GM23338 (cell line): ENCODE results near the gene RPS8. TPM values are rescaled to one million over a fixed set of nuclear protein-coding genes. Genes with fewer than 3 reads are reported as not detected.

ENCODE experiments used
- ATAC-seq: fragments of 200-7000 bp; cut with Tn5 transposase; 3 replicates; pipeline ENCODE4 v1.9.1; 2020
- DNase-seq: peaks from one replicate; pipeline ENCODE4 v3.0.0-alpha.2; 2015; ENCODE audit warnings: low spot score
- H2AFZ ChIP-seq: fragments of 200-600 bp; sonication (generic); 2 replicates; pipeline ENCODE4 v1.8.0; 2016; ENCODE audit warnings: antibody characterized with exemption, mild to moderate bottlenecking, moderate library complexity
- H3F3A ChIP-seq: fragments of 200-600 bp; sonication (generic); replicated peaks from 2 replicates; pipeline ENCODE4 v1.8.0; 2017; ENCODE audit warnings: antibody characterized with exemption, mixed run types, low read depth
- H3K27ac ChIP-seq: fragments of 200-600 bp; sonication (generic); 2 replicates; pipeline ENCODE4 v1.6.1; 2016; ENCODE audit warnings: low read depth
- H3K27me3 ChIP-seq: fragments of 200-600 bp; sonication (generic); 2 replicates; pipeline ENCODE4 v1.8.0; 2016; ENCODE audit warnings: mild to moderate bottlenecking, mixed run types, moderate library complexity; ENCODE audit not compliant: insufficient read depth
- H3K36me3 ChIP-seq: fragments of 200-600 bp; sonication (generic); 2 replicates; pipeline ENCODE4 v1.8.0; 2016; ENCODE audit warnings: mild to moderate bottlenecking; ENCODE audit not compliant: insufficient read depth
- H3K4me1 ChIP-seq: fragments of 200-600 bp; sonication (generic); 2 replicates; pipeline ENCODE4 v1.8.0; 2016; ENCODE audit warnings: mild to moderate bottlenecking, moderate library complexity; ENCODE audit not compliant: insufficient read depth
- H3K4me2 ChIP-seq: fragments of 200-600 bp; sonication (generic); 2 replicates; pipeline ENCODE4 v1.7.1; 2017; ENCODE audit warnings: mixed run types
- H3K4me3 ChIP-seq: fragments of 200-600 bp; sonication (generic); 2 replicates; pipeline ENCODE4 v1.6.1; 2016; ENCODE audit warnings: mixed run types
- H3K79me2 ChIP-seq: fragments of 200-600 bp; sonication (generic); replicated peaks from 2 replicates; pipeline ENCODE4 v1.8.0; 2017; ENCODE audit warnings: mild to moderate bottlenecking; ENCODE audit not compliant: insufficient read depth
- H3K9me2 ChIP-seq: fragments of 200-600 bp; sonication (generic); 2 replicates; pipeline ENCODE4 v1.8.0; 2017; ENCODE audit not compliant: insufficient read depth
- H4K20me1 ChIP-seq: fragments of 200-600 bp; sonication (generic); replicated peaks from 2 replicates; pipeline ENCODE4 v1.8.0; 2017; ENCODE audit warnings: mild to moderate bottlenecking; ENCODE audit not compliant: insufficient read depth
- H3K27ac Mint-ChIP-seq: 2 replicates; pipeline ENCODE4 v1.8.0; 2020; ENCODE audit warnings: inconsistent platforms, mild to moderate bottlenecking, moderate library complexity, mixed read lengths
- H3K27me3 Mint-ChIP-seq: 3 replicates; pipeline ENCODE4 v1.8.0; 2022; ENCODE audit warnings: low read depth, mild to moderate bottlenecking, moderate library complexity, mixed read lengths, inconsistent platforms; ENCODE audit not compliant: insufficient read depth, poor library complexity
- H3K36me3 Mint-ChIP-seq: 3 replicates; pipeline ENCODE4 v1.8.0; 2021; ENCODE audit warnings: low read depth, mild to moderate bottlenecking, inconsistent platforms, moderate library complexity, mixed read lengths
- H3K4me1 Mint-ChIP-seq: 3 replicates; pipeline ENCODE4 v1.8.0; 2020; ENCODE audit warnings: mild to moderate bottlenecking, inconsistent platforms, mixed read lengths
- H3K4me3 Mint-ChIP-seq: 3 replicates; pipeline ENCODE4 v1.8.0; 2021; ENCODE audit warnings: moderate library complexity, mild to moderate bottlenecking, inconsistent platforms, mixed read lengths
- H3K9me3 Mint-ChIP-seq: 3 replicates; pipeline ENCODE4 v1.8.0; 2020; ENCODE audit warnings: moderate library complexity, mild to moderate bottlenecking, inconsistent platforms, mixed read lengths
- CREB1 ChIP-seq: fragments of 250-450 bp; sonication (Bioruptor Pico); IDR thresholded peaks from 2 replicates; pipeline ENCODE4 v1.5.0; 2020; ENCODE audit warnings: low read depth, mild to moderate bottlenecking, moderate library complexity
- EZH2 ChIP-seq: fragments of 200-600 bp; sonication (generic); IDR thresholded peaks from one replicate; pipeline ENCODE4 v1.8.0; 2017; ENCODE audit warnings: antibody characterized with exemption, mild to moderate bottlenecking, low read depth; ENCODE audit not compliant: unreplicated experiment
- EZH2phosphoT487 ChIP-seq: fragments of 200-600 bp; sonication (generic); IDR thresholded peaks from one replicate; pipeline ENCODE4 v1.8.1; 2018; ENCODE audit warnings: antibody characterized with exemption; ENCODE audit not compliant: unreplicated experiment
- JUNB ChIP-seq: IDR thresholded peaks from one replicate; pipeline ENCODE4 v1.6.1; 2016; ENCODE audit warnings: antibody characterized with exemption; ENCODE audit not compliant: unreplicated experiment
- NANOG ChIP-seq: IDR thresholded peaks from 2 replicates; pipeline ENCODE4 v1.6.1; 2016; ENCODE audit warnings: antibody characterized with exemption, borderline replicate concordance
- POLR2AphosphoS5 ChIP-seq: IDR thresholded peaks from 2 replicates; pipeline ENCODE4 v1.6.1; 2016; ENCODE audit warnings: antibody characterized with exemption, low read depth
- STAT1 ChIP-seq: IDR thresholded peaks from one replicate; pipeline ENCODE4 v1.6.1; 2016; ENCODE audit warnings: antibody characterized with exemption; ENCODE audit not compliant: unreplicated experiment
- ZNF114 ChIP-seq: fragments of 250-450 bp; sonication (Bioruptor Pico); IDR thresholded peaks from 2 replicates; pipeline ENCODE4 v1.5.0; 2020; ENCODE audit warnings: mild to moderate bottlenecking, moderate library complexity
- polyA plus RNA-seq: library from polyadenylated mRNA; unstranded; fragments of >200 nt; fragmentation: Nextera tagmentation; extraction: Ambion mirVana; gene quantifications from 2 replicates; pipeline ENCODE4 v1.2.1, GENCODE V29; 2016
- total RNA-seq: library from RNA; depleted of rRNA; stranded (reverse); fragments of >200 nt; shearing (Covaris generic); gene quantifications from 2 replicates; pipeline ENCODE4 v1.2.3, GENCODE V29; 2014
- TF ChIP-seq, protein P1 (sequence below), 2 experiments: fragments of 200-600 bp in 1 of 2; sonication (generic) in 1 of 2; conservative IDR thresholded peaks; 2 replicates each; pipeline versions ENCODE4 v1.5.1 to v1.6.1; 2016 to 2017; ENCODE audit warnings: antibody characterized with exemption in 2 of 2, low read depth in 2 of 2, mild to moderate bottlenecking in 2 of 2, moderate library complexity in 1 of 2
- TF ChIP-seq, protein P2 (sequence below): IDR thresholded peaks from 2 replicates; pipeline ENCODE4 v1.6.1; 2016; ENCODE audit warnings: antibody characterized with exemption
- TF ChIP-seq, protein P3 (sequence below): IDR thresholded peaks from one replicate; pipeline ENCODE4 v1.6.1; 2018; ENCODE audit warnings: antibody characterized with exemption; ENCODE audit not compliant: unreplicated experiment
- TF ChIP-seq, protein P4 (sequence below): fragments of 250-450 bp; sonication (Bioruptor Pico); IDR thresholded peaks from 2 replicates; pipeline ENCODE4 v1.5.0; 2020; ENCODE audit warnings: mild to moderate bottlenecking, moderate library complexity

RPS8 gene
- total and polyA plus RNA-seq, 2 experiments from 2014 or later, result 1,756 to 2,427 TPM

DNA sequence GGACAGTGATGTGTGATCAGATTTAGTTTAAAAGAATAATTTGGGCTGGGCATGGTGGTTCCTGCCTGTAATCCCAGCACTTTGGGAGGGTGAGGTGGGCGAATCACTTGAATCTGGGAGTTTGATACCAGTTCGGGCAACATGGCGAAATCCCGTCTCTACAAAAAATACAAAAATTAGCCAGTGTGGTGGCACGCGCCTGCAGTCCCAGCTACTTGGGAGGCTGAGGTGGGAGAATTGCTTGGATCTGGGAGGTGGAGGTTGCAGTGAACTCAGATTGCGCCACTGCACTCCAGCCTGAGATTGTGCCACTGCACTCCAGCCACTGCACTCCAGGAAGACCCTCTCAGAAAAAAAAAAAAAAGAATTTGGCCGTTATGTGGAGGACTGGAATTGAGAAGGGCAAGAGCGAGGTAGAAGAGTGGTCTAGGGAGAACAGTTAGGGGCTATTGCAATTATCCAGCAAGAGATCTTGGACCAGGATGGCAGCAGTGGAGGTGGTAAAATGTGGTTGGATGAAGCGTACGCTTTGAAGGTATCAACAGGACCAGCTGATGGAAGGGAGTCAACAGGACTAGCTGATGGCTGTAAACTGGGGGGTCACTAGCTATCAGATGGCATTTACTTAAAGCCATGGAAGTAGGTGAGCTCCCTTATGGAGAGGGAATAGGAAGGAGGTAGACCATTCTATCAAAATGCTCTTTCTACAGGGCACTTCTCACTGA, 42.6 kb downstream of the RPS8 start:
- Histone ChIP-seq H2AFZ (no peak overlapping the region), H3K79me2 (no peaks in the 10 kb centered on the region), H3K4me3 (no peak overlapping the region), H3K27me3 (peaks cover 2% of the 10 kb centered on the region), H3K4me2 (no peak overlapping the region), H3K27ac (no peak overlapping the region), H4K20me1 (no peaks in the 10 kb centered on the region), H3K9me2 (no peaks in the 10 kb centered on the region), H3K36me3 (no peaks in the 10 kb centered on the region), H3K4me1 (peaks cover 16% of the 10 kb centered on the region), H3F3A (peaks cover 13% of the 10 kb centered on the region; the same call in 1 of the 2 replicates)
- DNase-seq, result no peak
- Mint-ChIP-seq H3K4me1 (peaks cover 23% of the 10 kb centered on the region), H3K4me3 (no peak overlapping the region), H3K36me3 (peaks cover 3% of the 10 kb centered on the region; the same call in 1 of the 3 replicates), H3K27ac (no peak overlapping the region), H3K9me3 (peaks cover 4% of the 10 kb centered on the region; the same call in 2 of the 3 replicates), H3K27me3 (peaks cover 19% of the 10 kb centered on the region)
- ATAC-seq, result no peak
- no peak for TF ChIP-seq STAT1
- no peak for TF ChIP-seq ZNF114 (CRISPR knock-in tag)
- no peak for TF ChIP-seq CREB1 (CRISPR knock-in tag)
- no peak for TF ChIP-seq EZH2phosphoT487
- TF ChIP-seq EZH2, result no peak
- no peak for TF ChIP-seq NANOG
- TF ChIP-seq, protein P1, sequence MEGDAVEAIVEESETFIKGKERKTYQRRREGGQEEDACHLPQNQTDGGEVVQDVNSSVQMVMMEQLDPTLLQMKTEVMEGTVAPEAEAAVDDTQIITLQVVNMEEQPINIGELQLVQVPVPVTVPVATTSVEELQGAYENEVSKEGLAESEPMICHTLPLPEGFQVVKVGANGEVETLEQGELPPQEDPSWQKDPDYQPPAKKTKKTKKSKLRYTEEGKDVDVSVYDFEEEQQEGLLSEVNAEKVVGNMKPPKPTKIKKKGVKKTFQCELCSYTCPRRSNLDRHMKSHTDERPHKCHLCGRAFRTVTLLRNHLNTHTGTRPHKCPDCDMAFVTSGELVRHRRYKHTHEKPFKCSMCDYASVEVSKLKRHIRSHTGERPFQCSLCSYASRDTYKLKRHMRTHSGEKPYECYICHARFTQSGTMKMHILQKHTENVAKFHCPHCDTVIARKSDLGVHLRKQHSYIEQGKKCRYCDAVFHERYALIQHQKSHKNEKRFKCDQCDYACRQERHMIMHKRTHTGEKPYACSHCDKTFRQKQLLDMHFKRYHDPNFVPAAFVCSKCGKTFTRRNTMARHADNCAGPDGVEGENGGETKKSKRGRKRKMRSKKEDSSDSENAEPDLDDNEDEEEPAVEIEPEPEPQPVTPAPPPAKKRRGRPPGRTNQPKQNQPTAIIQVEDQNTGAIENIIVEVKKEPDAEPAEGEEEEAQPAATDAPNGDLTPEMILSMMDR (conservative IDR thresholded peaks at IDR 0.05; ENCODE audit: low read depth in 2 of 2), result no peak
- TF ChIP-seq, protein P2, sequence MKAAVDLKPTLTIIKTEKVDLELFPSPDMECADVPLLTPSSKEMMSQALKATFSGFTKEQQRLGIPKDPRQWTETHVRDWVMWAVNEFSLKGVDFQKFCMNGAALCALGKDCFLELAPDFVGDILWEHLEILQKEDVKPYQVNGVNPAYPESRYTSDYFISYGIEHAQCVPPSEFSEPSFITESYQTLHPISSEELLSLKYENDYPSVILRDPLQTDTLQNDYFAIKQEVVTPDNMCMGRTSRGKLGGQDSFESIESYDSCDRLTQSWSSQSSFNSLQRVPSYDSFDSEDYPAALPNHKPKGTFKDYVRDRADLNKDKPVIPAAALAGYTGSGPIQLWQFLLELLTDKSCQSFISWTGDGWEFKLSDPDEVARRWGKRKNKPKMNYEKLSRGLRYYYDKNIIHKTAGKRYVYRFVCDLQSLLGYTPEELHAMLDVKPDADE, result no peak
- TF ChIP-seq JUNB, result no peak
- TF ChIP-seq, protein P3, sequence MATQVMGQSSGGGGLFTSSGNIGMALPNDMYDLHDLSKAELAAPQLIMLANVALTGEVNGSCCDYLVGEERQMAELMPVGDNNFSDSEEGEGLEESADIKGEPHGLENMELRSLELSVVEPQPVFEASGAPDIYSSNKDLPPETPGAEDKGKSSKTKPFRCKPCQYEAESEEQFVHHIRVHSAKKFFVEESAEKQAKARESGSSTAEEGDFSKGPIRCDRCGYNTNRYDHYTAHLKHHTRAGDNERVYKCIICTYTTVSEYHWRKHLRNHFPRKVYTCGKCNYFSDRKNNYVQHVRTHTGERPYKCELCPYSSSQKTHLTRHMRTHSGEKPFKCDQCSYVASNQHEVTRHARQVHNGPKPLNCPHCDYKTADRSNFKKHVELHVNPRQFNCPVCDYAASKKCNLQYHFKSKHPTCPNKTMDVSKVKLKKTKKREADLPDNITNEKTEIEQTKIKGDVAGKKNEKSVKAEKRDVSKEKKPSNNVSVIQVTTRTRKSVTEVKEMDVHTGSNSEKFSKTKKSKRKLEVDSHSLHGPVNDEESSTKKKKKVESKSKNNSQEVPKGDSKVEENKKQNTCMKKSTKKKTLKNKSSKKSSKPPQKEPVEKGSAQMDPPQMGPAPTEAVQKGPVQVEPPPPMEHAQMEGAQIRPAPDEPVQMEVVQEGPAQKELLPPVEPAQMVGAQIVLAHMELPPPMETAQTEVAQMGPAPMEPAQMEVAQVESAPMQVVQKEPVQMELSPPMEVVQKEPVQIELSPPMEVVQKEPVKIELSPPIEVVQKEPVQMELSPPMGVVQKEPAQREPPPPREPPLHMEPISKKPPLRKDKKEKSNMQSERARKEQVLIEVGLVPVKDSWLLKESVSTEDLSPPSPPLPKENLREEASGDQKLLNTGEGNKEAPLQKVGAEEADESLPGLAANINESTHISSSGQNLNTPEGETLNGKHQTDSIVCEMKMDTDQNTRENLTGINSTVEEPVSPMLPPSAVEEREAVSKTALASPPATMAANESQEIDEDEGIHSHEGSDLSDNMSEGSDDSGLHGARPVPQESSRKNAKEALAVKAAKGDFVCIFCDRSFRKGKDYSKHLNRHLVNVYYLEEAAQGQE, result no peak
- TF ChIP-seq, protein P4, sequence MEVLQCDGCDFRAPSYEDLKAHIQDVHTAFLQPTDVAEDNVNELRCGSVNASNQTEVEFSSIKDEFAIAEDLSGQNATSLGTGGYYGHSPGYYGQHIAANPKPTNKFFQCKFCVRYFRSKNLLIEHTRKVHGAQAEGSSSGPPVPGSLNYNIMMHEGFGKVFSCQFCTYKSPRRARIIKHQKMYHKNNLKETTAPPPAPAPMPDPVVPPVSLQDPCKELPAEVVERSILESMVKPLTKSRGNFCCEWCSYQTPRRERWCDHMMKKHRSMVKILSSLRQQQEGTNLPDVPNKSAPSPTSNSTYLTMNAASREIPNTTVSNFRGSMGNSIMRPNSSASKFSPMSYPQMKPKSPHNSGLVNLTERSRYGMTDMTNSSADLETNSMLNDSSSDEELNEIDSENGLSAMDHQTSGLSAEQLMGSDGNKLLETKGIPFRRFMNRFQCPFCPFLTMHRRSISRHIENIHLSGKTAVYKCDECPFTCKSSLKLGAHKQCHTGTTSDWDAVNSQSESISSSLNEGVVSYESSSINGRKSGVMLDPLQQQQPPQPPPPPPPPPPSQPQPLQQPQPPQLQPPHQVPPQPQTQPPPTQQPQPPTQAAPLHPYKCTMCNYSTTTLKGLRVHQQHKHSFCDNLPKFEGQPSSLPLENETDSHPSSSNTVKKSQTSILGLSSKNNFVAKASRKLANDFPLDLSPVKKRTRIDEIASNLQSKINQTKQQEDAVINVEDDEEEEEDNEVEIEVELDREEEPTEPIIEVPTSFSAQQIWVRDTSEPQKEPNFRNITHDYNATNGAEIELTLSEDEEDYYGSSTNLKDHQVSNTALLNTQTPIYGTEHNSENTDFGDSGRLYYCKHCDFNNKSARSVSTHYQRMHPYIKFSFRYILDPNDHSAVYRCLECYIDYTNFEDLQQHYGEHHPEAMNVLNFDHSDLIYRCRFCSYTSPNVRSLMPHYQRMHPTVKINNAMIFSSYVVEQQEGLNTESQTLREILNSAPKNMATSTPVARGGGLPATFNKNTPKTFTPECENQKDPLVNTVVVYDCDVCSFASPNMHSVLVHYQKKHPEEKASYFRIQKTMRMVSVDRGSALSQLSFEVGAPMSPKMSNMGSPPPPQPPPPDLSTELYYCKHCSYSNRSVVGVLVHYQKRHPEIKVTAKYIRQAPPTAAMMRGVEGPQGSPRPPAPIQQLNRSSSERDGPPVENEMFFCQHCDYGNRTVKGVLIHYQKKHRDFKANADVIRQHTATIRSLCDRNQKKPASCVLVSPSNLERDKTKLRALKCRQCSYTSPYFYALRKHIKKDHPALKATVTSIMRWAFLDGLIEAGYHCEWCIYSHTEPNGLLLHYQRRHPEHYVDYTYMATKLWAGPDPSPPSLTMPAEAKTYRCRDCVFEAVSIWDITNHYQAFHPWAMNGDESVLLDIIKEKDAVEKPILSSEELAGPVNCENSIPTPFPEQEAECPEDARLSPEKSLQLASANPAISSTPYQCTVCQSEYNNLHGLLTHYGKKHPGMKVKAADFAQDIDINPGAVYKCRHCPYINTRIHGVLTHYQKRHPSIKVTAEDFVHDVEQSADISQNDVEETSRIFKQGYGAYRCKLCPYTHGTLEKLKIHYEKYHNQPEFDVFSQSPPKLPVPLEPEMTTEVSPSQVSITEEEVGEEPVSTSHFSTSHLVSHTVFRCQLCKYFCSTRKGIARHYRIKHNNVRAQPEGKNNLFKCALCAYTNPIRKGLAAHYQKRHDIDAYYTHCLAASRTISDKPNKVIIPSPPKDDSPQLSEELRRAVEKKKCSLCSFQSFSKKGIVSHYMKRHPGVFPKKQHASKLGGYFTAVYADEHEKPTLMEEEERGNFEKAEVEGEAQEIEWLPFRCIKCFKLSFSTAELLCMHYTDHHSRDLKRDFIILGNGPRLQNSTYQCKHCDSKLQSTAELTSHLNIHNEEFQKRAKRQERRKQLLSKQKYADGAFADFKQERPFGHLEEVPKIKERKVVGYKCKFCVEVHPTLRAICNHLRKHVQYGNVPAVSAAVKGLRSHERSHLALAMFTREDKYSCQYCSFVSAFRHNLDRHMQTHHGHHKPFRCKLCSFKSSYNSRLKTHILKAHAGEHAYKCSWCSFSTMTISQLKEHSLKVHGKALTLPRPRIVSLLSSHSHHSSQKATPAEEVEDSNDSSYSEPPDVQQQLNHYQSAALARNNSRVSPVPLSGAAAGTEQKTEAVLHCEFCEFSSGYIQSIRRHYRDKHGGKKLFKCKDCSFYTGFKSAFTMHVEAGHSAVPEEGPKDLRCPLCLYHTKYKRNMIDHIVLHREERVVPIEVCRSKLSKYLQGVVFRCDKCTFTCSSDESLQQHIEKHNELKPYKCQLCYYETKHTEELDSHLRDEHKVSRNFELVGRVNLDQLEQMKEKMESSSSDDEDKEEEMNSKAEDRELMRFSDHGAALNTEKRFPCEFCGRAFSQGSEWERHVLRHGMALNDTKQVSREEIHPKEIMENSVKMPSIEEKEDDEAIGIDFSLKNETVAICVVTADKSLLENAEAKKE (CRISPR knock-in tag), result no peak
- TF ChIP-seq POLR2AphosphoS5, result no peak
